Bronchial epithelial cell (primary cell): Measurements from ENCODE around the gene KRT72. TPM values are rescaled to one million over a fixed set of nuclear protein-coding genes. Genes with fewer than 3 reads are reported as not detected.

Experiments used
- DNase-seq: peaks from one replicate; pipeline ENCODE4 v3.0.0-alpha.2; 2010; ENCODE audit warnings: low read depth
- FAIRE-seq: peaks from 2 replicates; lab custom pipeline; 2011; peaks lifted over from hg19 to GRCh38; lab: Jason Lieb, UNC
- H3K27me3 ChIP-seq: 2 replicates; pipeline ENCODE4 v1.5.1; 2011; ENCODE audit warnings: low read length; ENCODE audit not compliant: control insufficient read depth, insufficient read depth
- H3K36me3 ChIP-seq: 2 replicates; pipeline ENCODE4 v1.5.1; 2011; ENCODE audit warnings: low read length; ENCODE audit not compliant: control insufficient read depth, insufficient read depth
- H3K4me3 ChIP-seq: 2 replicates; pipeline ENCODE4 v1.5.1; 2011; ENCODE audit warnings: mild to moderate bottlenecking, low read depth, low read length, control low read depth
- CTCF ChIP-seq: IDR thresholded peaks from 2 replicates; pipeline ENCODE4 v1.5.1; 2011; ENCODE audit warnings: mild to moderate bottlenecking, moderate library complexity, low read length, control low read depth, inconsistent platforms; ENCODE audit not compliant: insufficient read depth, severe bottlenecking
- total RNA-seq: library from RNA; depleted of rRNA; stranded (reverse); fragments of >200 nt; gene quantifications from 2 replicates; pipeline ENCODE4 v1.2.1, GENCODE V29; 2014

KRT72 gene
- total RNA-seq, 1 donor from 2014 or later = not detected

- no peak for TF ChIP-seq CTCF
- H3K36me3 ChIP-seq = no peaks in the 10 kb centered on the region
- no peak overlapping the region for H3K4me3 ChIP-seq
- no peak for DNase-seq
- peaks cover 7% of the 10 kb centered on the region for H3K27me3 ChIP-seq
- FAIRE-seq = no peak
These were observed 28.8 kb upstream of the KRT72 start for GRCh38 chr12:52630008-52630500.

- Histone ChIP-seq H3K36me3 (no peaks in the 10 kb centered on the region), H3K4me3 (no peak overlapping the region), H3K27me3 (peaks cover 7% of the 10 kb centered on the region)
- no peak for DNase-seq
- FAIRE-seq = no peak
- no peak for TF ChIP-seq CTCF
These were observed 28.2 kb upstream of the KRT72 start for GRCh38 chr12:52629281-52630007.

- FAIRE-seq (no peak), DNase-seq (no peak)
- Histone ChIP-seq H3K4me3 (no peak overlapping the region), H3K36me3 (no peaks in the 10 kb centered on the region), H3K27me3 (peaks cover 7% of the 10 kb centered on the region)
- TF ChIP-seq CTCF = no peak
These were observed 27.6 kb upstream of the KRT72 start for GRCh38 chr12:52628841-52629240.

GRCh38 chr12:52628111-52628507, 26.8 kb upstream of the KRT72 start:
- no peak overlapping the region for H3K4me3 ChIP-seq
- TF ChIP-seq CTCF = no peak
- no peak for DNase-seq
- H3K27me3 ChIP-seq = peaks cover 5% of the 10 kb centered on the region
- no peaks in the 10 kb centered on the region for H3K36me3 ChIP-seq
- FAIRE-seq = no peak

GRCh38 chr12:52627395-52628110, 26.3 kb upstream of the KRT72 start:
- Histone ChIP-seq H3K4me3 (no peak overlapping the region), H3K36me3 (no peaks in the 10 kb centered on the region), H3K27me3 (peaks cover 5% of the 10 kb centered on the region)
- TF ChIP-seq CTCF = no peak
- DNase-seq (no peak), FAIRE-seq (peak; percentile 58)
